HepG2 (cell line): ENCODE results near the gene MED12L. TPM values are rescaled to one million over a fixed set of nuclear protein-coding genes. Genes with fewer than 3 reads are reported as not detected.

Experiments used
- ATAC-seq: fragments of 200-7000 bp; cut with Tn5 transposase; 3 replicates; pipeline ENCODE4 v1.9.1; 2020; ENCODE audit warnings: mild to moderate bottlenecking, moderate library complexity
- BruUV-seq: library from RNA; stranded (reverse); fragments of 400-500 nt; replicated peaks from 2 replicates; lab custom pipeline; 2021; lab: Mats Ljungman, UMichigan
- CTCF ChIA-PET: fragments of 300-600 bp; formaldehyde crosslinking; extraction: SDS; loops from one replicate; lab custom pipeline; 2021; ENCODE audit warnings: low total read pairs, inconsistent platforms, low intra/inter-chr PET ratio; lab: Yijun Ruan, JAX
- POLR2A ChIA-PET: fragments of 350-600 bp; sonication (Branson Sonifier 250); formaldehyde crosslinking; loops from one replicate; lab custom pipeline; 2020; ENCODE audit warnings: antibody characterized with exemption, inconsistent platforms; lab: Yijun Ruan, JAX
- DNase-seq: peaks from one replicate; pipeline ENCODE4 v3.0.0-alpha.2; 2015; ENCODE audit warnings: low spot score
- FAIRE-seq: peaks from 3 replicates; lab custom pipeline; 2011; peaks lifted over from hg19 to GRCh38; lab: Jason Lieb, UNC
- H2AFZ ChIP-seq: one replicate; pipeline ENCODE4 v1.6.1; 2011; ENCODE audit warnings: low read length, inconsistent platforms
- H3K27ac ChIP-seq: fragments of 300-600 bp; 3 replicates; pipeline ENCODE4 v1.8.0; 2011; ENCODE audit warnings: mixed run types, mild to moderate bottlenecking, mixed read lengths, low read length, inconsistent platforms; ENCODE audit not compliant: insufficient read depth; ENCODE audit errors: extremely low read length
- H3K27me3 ChIP-seq, 2 experiments: fragments of 200-600 bp in 1 of 2; 2 replicates in 1 of 2; 3 replicates in 1 of 2; pipeline versions ENCODE4 v1.6.0 to v1.8.0; 2011; ENCODE audit warnings: low read length in 2 of 2, mild to moderate bottlenecking in 2 of 2, moderate library complexity in 2 of 2, inconsistent platforms in 1 of 2; ENCODE audit not compliant: insufficient read depth in 2 of 2, control insufficient read depth in 1 of 2
- H3K36me3 ChIP-seq, 2 experiments: fragments of 200-600 bp in 1 of 2; replicated peaks in 1 of 2; 2 replicates in 1 of 2; 3 replicates in 1 of 2; pipeline versions ENCODE4 v1.5.1 to v1.8.0; 2011; ENCODE audit warnings: low read length in 2 of 2, inconsistent platforms in 1 of 2; ENCODE audit not compliant: insufficient read depth in 2 of 2, control insufficient read depth in 1 of 2
- H3K4me1 ChIP-seq: 2 replicates; pipeline ENCODE4 v1.5.1; 2012; ENCODE audit warnings: low read length, inconsistent platforms; ENCODE audit not compliant: insufficient read depth
- H3K4me2 ChIP-seq: 2 replicates; pipeline ENCODE4 v1.6.0; 2011; ENCODE audit warnings: low read depth, low read length, inconsistent platforms
- H3K4me3 ChIP-seq, 3 experiments: fragments of 200-600 bp in 1 of 3; sonication (generic), shearing (Covaris generic) in 1 of 3; replicated peaks in 1 of 3; 2 replicates each; pipeline ENCODE4 v1.5.1; 2011 to 2016; ENCODE audit warnings: low read length in 3 of 3, inconsistent platforms in 2 of 3, low read depth in 2 of 3, mild to moderate bottlenecking in 2 of 3, control low read depth in 1 of 3, mixed read lengths in 1 of 3; ENCODE audit not compliant: insufficient read depth in 1 of 3
- H3K79me2 ChIP-seq: one replicate; pipeline ENCODE4 v1.6.1; 2011; ENCODE audit warnings: low read length, inconsistent platforms; ENCODE audit not compliant: insufficient read depth
- H3K9ac ChIP-seq: 2 replicates; pipeline ENCODE4 v1.6.0; 2011; ENCODE audit warnings: mild to moderate bottlenecking, low read depth, low read length, inconsistent platforms; ENCODE audit not compliant: insufficient read depth
- H3K9me3 ChIP-seq: 2 replicates; pipeline ENCODE4 v1.5.1; 2012; ENCODE audit warnings: mild to moderate bottlenecking, low read length
- H4K20me1 ChIP-seq: 2 replicates; pipeline ENCODE4 v1.6.0; 2011; ENCODE audit warnings: inconsistent platforms, mild to moderate bottlenecking, low read length, moderate library complexity; ENCODE audit not compliant: insufficient read depth
- CENPX ChIP-seq: sonication (generic); formaldehyde crosslinking; IDR thresholded peaks from 2 replicates; pipeline ENCODE4 v1.9.0; 2021; ENCODE audit warnings: mild to moderate bottlenecking, missing genetic modification reagents, moderate library complexity
- NCOA2 ChIP-seq: sonication (generic); formaldehyde crosslinking; IDR thresholded peaks from 2 replicates; pipeline ENCODE4 v1.8.0; 2022; ENCODE audit warnings: inconsistent platforms
- NFYC ChIP-seq: IDR thresholded peaks from 2 replicates; pipeline ENCODE4 v1.6.1; 2016; ENCODE audit warnings: missing genetic modification reagents, missing compliant biosample characterization
- RAD21 ChIP-seq: fragments of 450-650 bp; formaldehyde crosslinking; IDR thresholded peaks from 2 replicates; pipeline ENCODE4 v1.5.0; 2020; ENCODE audit warnings: mild to moderate bottlenecking
- RFXAP ChIP-seq: sonication (generic); formaldehyde crosslinking; IDR thresholded peaks from 2 replicates; pipeline ENCODE4 v1.4.0; 2020; ENCODE audit warnings: missing genetic modification reagents, borderline replicate concordance
- SNAI1 ChIP-seq: sonication (generic); formaldehyde crosslinking; IDR thresholded peaks from 2 replicates; pipeline ENCODE4 v1.5.0; 2020; ENCODE audit warnings: mild to moderate bottlenecking, missing genetic modification reagents, borderline replicate concordance
- SOX5 ChIP-seq: IDR thresholded peaks from 2 replicates; pipeline ENCODE4 v1.6.1; 2016; ENCODE audit warnings: borderline replicate concordance
- TEAD3 ChIP-seq: optimal IDR thresholded peaks from 2 replicates; pipeline ENCODE3; 2016; ENCODE audit warnings: borderline replicate concordance
- ZNF232 ChIP-seq: sonication (generic); formaldehyde crosslinking; IDR thresholded peaks from 2 replicates; pipeline ENCODE4 v1.4.0; 2020; ENCODE audit warnings: missing genetic modification reagents, borderline replicate concordance
- ZNF607 ChIP-seq: sonication (generic); formaldehyde crosslinking; IDR thresholded peaks from 2 replicates; pipeline ENCODE4 v1.5.1; 2020; ENCODE audit warnings: missing genetic modification reagents, mild to moderate bottlenecking, borderline replicate concordance
- ZNF709 ChIP-seq: sonication (generic); formaldehyde crosslinking; IDR thresholded peaks from 2 replicates; pipeline ENCODE4 v1.5.0; 2020; ENCODE audit warnings: mild to moderate bottlenecking, missing genetic modification reagents
- ZNF777 ChIP-seq: sonication (generic); formaldehyde crosslinking; IDR thresholded peaks from 2 replicates; pipeline ENCODE4 v1.4.0; 2020; ENCODE audit warnings: missing genetic modification reagents
- WGBS: methylation state at CpG from one replicate; pipeline ENCODE4 v1.1.6; 2017; ENCODE audit warnings: low lambda C conversion rate; 5-methylcytosine and 5-hydroxymethylcytosine counted together
- in situ Hi-C: cut with HindIII; loops from 2 replicates; pipeline ENCODE4 v1.10.0; 2017; ENCODE audit warnings: low pct_unique_long_range_greater_than_20kb; ENCODE audit not compliant: extremely low pct_ligation_motif_present
- intact Hi-C: fragments of 100-400 bp; cut with micrococcal nuclease; formaldehyde crosslinking; loops from one replicate; pipeline ENCODE4 v1.10.0; 2022; ENCODE audit not compliant: unreplicated experiment
- polyA plus RNA-seq, 8 experiments: library from polyadenylated mRNA; depleted of rRNA in 3 of 8; stranded (reverse) in 7 of 8; unstranded in 1 of 8; fragments of >200 nt; fragmentation: Illumina TruSeq in 4 of 8; extraction: Trizol in 4 of 8; gene quantifications; 2 replicates each; pipeline versions ENCODE4 v1.2.1 to v1.2.3, GENCODE V29; 2011 to 2016; ENCODE audit warnings: low read depth in 4 of 8, missing spikeins in 1 of 8, mixed read lengths in 1 of 8; ENCODE audit not compliant: insufficient read depth in 1 of 8
- total RNA-seq, 5 experiments: library from RNA; depleted of rRNA; stranded (reverse); fragments of >200 nt; fragmentation: Illumina TruSeq; extraction: Trizol; gene quantifications; 2 replicates each; pipeline ENCODE4 v1.2.3, GENCODE V29; 2016; ENCODE audit warnings: low read depth in 1 of 5
- TF ChIP-seq, protein P1 (sequence below): IDR thresholded peaks from 2 replicates; pipeline ENCODE4 v1.6.1; 2016; ENCODE audit warnings: mild to moderate bottlenecking, missing biosample characterization, missing genetic modification reagents
- TF ChIP-seq, protein P2 (sequence below): sonication (generic); formaldehyde crosslinking; IDR thresholded peaks from 2 replicates; pipeline ENCODE4 v1.5.0; 2020; ENCODE audit warnings: mild to moderate bottlenecking, missing genetic modification reagents
- TF ChIP-seq, protein P3 (sequence below): conservative IDR thresholded peaks from 2 replicates; pipeline ENCODE4 v1.6.1; 2018; ENCODE audit warnings: missing genetic modification reagents

Gene MED12L
- total and polyA plus RNA-seq, 2 of the 13 experiments (the other 11 are each of a cell fraction or from before 2014, with no cell fraction given), result 0.07 to 0.64 TPM

DNA sequence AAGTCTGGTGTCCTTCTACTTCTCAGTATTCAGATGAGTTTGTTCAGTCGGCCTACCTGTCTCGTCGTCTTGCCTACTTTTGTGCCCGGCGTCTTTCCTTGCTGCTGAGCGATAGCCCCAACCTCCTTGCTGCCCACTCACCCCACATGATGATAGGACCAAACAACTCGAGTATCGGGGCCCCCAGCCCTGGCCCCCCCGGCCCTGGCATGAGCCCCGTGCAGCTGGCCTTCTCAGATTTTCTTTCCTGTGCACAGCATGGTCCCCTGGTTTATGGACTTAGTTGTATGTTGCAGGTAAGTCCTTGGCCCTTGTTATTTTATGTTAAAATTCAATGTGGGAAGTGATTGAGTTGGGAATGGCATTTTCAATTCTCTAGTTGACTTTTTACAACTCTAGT lies 74.3 kb downstream of the MED12L start:
- POLR2A ChIA-PET, result no interaction called here
- intact Hi-C loops, result no loop called here
- no peaks in the 10 kb centered on the region for H3K9me3 ChIP-seq

More for the DNA sequence above, 74.3 kb downstream of the MED12L start:
- H3K36me3 ChIP-seq, result no peaks in the 10 kb centered on the region
- no peaks in the 10 kb centered on the region for H4K20me1 ChIP-seq
- 60% methylated on average over 10 of the region's 10 CpGs for WGBS
- CTCF ChIA-PET, result no interaction called here
- FAIRE-seq (no peak), DNase-seq (no peak), ATAC-seq (no peak)
- H3K79me2 ChIP-seq, result no peaks in the 10 kb centered on the region
- H3K27ac ChIP-seq, result no peak overlapping the region
- H3K4me1 ChIP-seq, result no peaks in the 10 kb centered on the region
- no TSS peak for BruUV-seq
- no peak overlapping the region for H3K4me3 ChIP-seq
- H3K4me2 ChIP-seq, result no peak overlapping the region
- TF ChIP-seq NFYC (CRISPR knock-in tag) (no peak), ZNF777 (CRISPR knock-in tag) (no peak), NCOA2 (CRISPR knock-in tag) (no peak), ZNF607 (CRISPR knock-in tag) (no peak), CENPX (no peak), RFXAP (CRISPR knock-in tag) (no peak), RAD21 (CRISPR knock-in tag) (no peak), ZNF232 (CRISPR knock-in tag) (no peak), ZNF709 (CRISPR knock-in tag) (no peak), TEAD3 (CRISPR knock-in tag) (no peak), SOX5 (CRISPR knock-in tag) (no peak), SNAI1 (CRISPR knock-in tag) (no peak)
- TF ChIP-seq, protein P1, sequence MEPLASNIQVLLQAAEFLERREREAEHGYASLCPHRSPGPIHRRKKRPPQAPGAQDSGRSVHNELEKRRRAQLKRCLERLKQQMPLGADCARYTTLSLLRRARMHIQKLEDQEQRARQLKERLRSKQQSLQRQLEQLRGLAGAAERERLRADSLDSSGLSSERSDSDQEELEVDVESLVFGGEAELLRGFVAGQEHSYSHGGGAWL, result no peak
- TF ChIP-seq, protein P2, sequence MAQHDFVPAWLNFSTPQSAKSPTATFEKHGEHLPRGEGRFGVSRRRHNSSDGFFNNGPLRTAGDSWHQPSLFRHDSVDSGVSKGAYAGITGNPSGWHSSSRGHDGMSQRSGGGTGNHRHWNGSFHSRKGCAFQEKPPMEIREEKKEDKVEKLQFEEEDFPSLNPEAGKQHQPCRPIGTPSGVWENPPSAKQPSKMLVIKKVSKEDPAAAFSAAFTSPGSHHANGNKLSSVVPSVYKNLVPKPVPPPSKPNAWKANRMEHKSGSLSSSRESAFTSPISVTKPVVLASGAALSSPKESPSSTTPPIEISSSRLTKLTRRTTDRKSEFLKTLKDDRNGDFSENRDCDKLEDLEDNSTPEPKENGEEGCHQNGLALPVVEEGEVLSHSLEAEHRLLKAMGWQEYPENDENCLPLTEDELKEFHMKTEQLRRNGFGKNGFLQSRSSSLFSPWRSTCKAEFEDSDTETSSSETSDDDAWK, result no peak
- TF ChIP-seq, protein P3, sequence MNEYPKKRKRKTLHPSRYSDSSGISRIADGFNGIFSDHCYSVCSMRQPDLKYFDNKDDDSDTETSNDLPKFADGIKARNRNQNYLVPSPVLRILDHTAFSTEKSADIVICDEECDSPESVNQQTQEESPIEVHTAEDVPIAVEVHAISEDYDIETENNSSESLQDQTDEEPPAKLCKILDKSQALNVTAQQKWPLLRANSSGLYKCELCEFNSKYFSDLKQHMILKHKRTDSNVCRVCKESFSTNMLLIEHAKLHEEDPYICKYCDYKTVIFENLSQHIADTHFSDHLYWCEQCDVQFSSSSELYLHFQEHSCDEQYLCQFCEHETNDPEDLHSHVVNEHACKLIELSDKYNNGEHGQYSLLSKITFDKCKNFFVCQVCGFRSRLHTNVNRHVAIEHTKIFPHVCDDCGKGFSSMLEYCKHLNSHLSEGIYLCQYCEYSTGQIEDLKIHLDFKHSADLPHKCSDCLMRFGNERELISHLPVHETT (CRISPR knock-in tag), result no peak
- 0 out of 5 replicates have a peak, but pooled peaks cover 0 to 3% of the 10 kb centered on the region in 2 experiments for H3K27me3 ChIP-seq
- H2AFZ ChIP-seq, result no peak overlapping the region
- no peak overlapping the region for H3K9ac ChIP-seq
- in situ Hi-C loops, result no loop called here
